Neural progenitor cell (in vitro differentiated cells): ENCODE data around the gene TSHZ3.

Experiments used
- CTCF ChIP-seq: fragments of 200-600 bp; sonication (generic); IDR thresholded peaks from 2 replicates; pipeline ENCODE4 v1.5.1; 2017; ENCODE audit warnings: antibody characterized with exemption, mild to moderate bottlenecking
- EZH2 ChIP-seq: fragments of 200-600 bp; sonication (generic); IDR thresholded peaks from 2 replicates; pipeline ENCODE4 v1.6.1; 2017; ENCODE audit warnings: antibody characterized with exemption, mild to moderate bottlenecking, moderate library complexity

GRCh38 chr19:31294189-31294588 lies 55.0 kb downstream of the TSHZ3 start:
- TF ChIP-seq CTCF (no peak), EZH2 (no peak)
